Peyer's patch (tissue), 4 donors: ENCODE results near the gene CACNA1A.

ENCODE experiments used
- CTCF ChIP-seq, 6 experiments: fragments of 450-650 bp in 4 of 6; fragments of 200-600 bp in 2 of 6; sonication (generic) in 1 of 6; IDR thresholded peaks; one replicate each; pipeline ENCODE4 v1.5.1; 2017 to 2019; ENCODE audit warnings: antibody characterized with exemption in 6 of 6, mild to moderate bottlenecking in 3 of 6, moderate library complexity in 1 of 6
- POLR2A ChIP-seq, 2 donors: fragments of 450-650 bp; IDR thresholded peaks; one replicate each; pipeline ENCODE4 v1.5.1; 2017; ENCODE audit warnings: antibody characterized with exemption in 2 of 2, mild to moderate bottlenecking in 2 of 2, moderate library complexity in 2 of 2

GRCh38 chr19:13260883-13261653, 245.2 kb downstream of the CACNA1A start:
- TF ChIP-seq CTCF (IDR thresholded peaks at IDR 0.05) (no peak), POLR2A (IDR thresholded peaks at IDR 0.05) (no peak)
